DOHH2 (cell line): Measurements from ENCODE around the gene SEC63.

ENCODE experiments used
- H3F3A ChIP-seq: fragments of 200-600 bp; sonication (generic), shearing (Covaris generic); 2 replicates; pipeline ENCODE4 v1.6.0; 2016; ENCODE audit warnings: antibody characterized with exemption, mild to moderate bottlenecking; ENCODE audit not compliant: control insufficient read depth, insufficient read depth
- H3K27ac ChIP-seq: fragments of 200-600 bp; sonication (generic); 2 replicates; pipeline ENCODE4 v1.5.1; 2014; ENCODE audit warnings: low read depth, mild to moderate bottlenecking, low read length, moderate library complexity
- H3K27me3 ChIP-seq: fragments of 200-600 bp; sonication (generic); 2 replicates; pipeline ENCODE4 v1.6.1; 2014; ENCODE audit warnings: mild to moderate bottlenecking, low read length, mixed read lengths; ENCODE audit not compliant: control insufficient read depth
- H3K36me3 ChIP-seq: fragments of 200-600 bp; sonication (generic); 2 replicates; pipeline ENCODE4 v1.6.1; 2014; ENCODE audit warnings: mild to moderate bottlenecking, low read length, moderate library complexity, mixed read lengths; ENCODE audit not compliant: control insufficient read depth
- H3K4me1 ChIP-seq: fragments of 200-600 bp; sonication (generic); 2 replicates; pipeline ENCODE4 v1.6.1; 2014; ENCODE audit warnings: mild to moderate bottlenecking, low read length, mixed read lengths; ENCODE audit not compliant: control insufficient read depth
- H3K4me2 ChIP-seq: fragments of 200-600 bp; sonication (generic); 2 replicates; pipeline ENCODE4 v1.6.0; 2014; ENCODE audit warnings: mild to moderate bottlenecking, low read length, moderate library complexity
- H3K4me3 ChIP-seq: fragments of 200-600 bp; sonication (generic); 2 replicates; pipeline ENCODE4 v1.5.1; 2014; ENCODE audit warnings: mild to moderate bottlenecking, low read length, mixed read lengths
- H3K79me2 ChIP-seq: fragments of 200-600 bp; sonication (generic); 2 replicates; pipeline ENCODE4 v1.6.1; 2014; ENCODE audit warnings: mild to moderate bottlenecking, low read length, mixed read lengths; ENCODE audit not compliant: control insufficient read depth
- H3K9me2 ChIP-seq: fragments of 200-600 bp; sonication (generic); replicated peaks from 2 replicates; pipeline ENCODE4 v1.6.1; 2014; ENCODE audit warnings: mild to moderate bottlenecking, low read length, mixed read lengths; ENCODE audit not compliant: control insufficient read depth
- H3K9me3 ChIP-seq: fragments of 200-600 bp; sonication (generic); 2 replicates; pipeline ENCODE4 v1.6.1; 2014; ENCODE audit warnings: antibody characterized with exemption, low read length, mixed read lengths; ENCODE audit not compliant: control insufficient read depth, insufficient read depth
- H4K20me1 ChIP-seq: fragments of 200-600 bp; sonication (generic); 2 replicates; pipeline ENCODE4 v1.6.0; 2014; ENCODE audit warnings: low read depth, mild to moderate bottlenecking, antibody characterized with exemption, low read length, moderate library complexity; ENCODE audit not compliant: control insufficient read depth, insufficient read depth
- EZH2phosphoT487 ChIP-seq: fragments of 200-600 bp; sonication (generic); IDR thresholded peaks from 2 replicates; pipeline ENCODE4 v1.6.1; 2017; ENCODE audit warnings: borderline replicate concordance, mild to moderate bottlenecking, antibody characterized with exemption, low read length, moderate library complexity, mixed read lengths
- TF ChIP-seq, protein P1 (sequence below): fragments of 200-600 bp; sonication (generic); IDR thresholded peaks from one replicate; pipeline ENCODE4 v1.5.1; 2014; ENCODE audit warnings: antibody characterized with exemption, mild to moderate bottlenecking, low read depth, low read length; ENCODE audit not compliant: poor library complexity, severe bottlenecking

The SEC63 gene

DNA sequence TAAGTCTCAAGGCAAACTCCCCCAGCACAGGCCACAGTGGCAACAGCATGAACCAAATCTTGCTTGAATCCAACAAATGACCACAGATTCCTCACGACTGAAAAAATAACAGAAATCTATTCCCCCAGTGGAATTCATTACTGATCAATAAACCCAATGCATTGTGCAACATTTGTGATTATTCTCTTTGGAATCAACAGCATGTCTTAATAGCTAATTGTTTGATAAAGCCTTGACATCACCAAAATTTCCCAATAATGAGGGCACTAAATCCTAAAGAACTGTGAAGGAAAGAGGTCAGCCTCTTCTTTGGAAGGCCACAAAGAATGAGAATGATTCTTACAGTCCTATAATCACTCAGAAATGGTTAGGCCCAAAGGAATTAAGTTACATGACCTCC is 139.7 kb downstream of the SEC63 start:
- H3K4me2 ChIP-seq = no peak overlapping the region
- no peaks in the 10 kb centered on the region for H3F3A ChIP-seq
- H3K27me3 ChIP-seq = peaks cover 50% of the 10 kb centered on the region
- H3K4me3 ChIP-seq = no peak overlapping the region
- peaks cover 9% of the 10 kb centered on the region for H3K4me1 ChIP-seq
- H3K9me2 ChIP-seq = no peaks in the 10 kb centered on the region
- H3K27ac ChIP-seq = no peak overlapping the region
- TF ChIP-seq, protein P1, sequence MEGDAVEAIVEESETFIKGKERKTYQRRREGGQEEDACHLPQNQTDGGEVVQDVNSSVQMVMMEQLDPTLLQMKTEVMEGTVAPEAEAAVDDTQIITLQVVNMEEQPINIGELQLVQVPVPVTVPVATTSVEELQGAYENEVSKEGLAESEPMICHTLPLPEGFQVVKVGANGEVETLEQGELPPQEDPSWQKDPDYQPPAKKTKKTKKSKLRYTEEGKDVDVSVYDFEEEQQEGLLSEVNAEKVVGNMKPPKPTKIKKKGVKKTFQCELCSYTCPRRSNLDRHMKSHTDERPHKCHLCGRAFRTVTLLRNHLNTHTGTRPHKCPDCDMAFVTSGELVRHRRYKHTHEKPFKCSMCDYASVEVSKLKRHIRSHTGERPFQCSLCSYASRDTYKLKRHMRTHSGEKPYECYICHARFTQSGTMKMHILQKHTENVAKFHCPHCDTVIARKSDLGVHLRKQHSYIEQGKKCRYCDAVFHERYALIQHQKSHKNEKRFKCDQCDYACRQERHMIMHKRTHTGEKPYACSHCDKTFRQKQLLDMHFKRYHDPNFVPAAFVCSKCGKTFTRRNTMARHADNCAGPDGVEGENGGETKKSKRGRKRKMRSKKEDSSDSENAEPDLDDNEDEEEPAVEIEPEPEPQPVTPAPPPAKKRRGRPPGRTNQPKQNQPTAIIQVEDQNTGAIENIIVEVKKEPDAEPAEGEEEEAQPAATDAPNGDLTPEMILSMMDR = no peak
- TF ChIP-seq EZH2phosphoT487 = no peak
- no peaks in the 10 kb centered on the region for H3K79me2 ChIP-seq
- H3K9me3 ChIP-seq = no peaks in the 10 kb centered on the region
- no peaks in the 10 kb centered on the region for H3K36me3 ChIP-seq
- no peaks in the 10 kb centered on the region for H4K20me1 ChIP-seq

DNA sequence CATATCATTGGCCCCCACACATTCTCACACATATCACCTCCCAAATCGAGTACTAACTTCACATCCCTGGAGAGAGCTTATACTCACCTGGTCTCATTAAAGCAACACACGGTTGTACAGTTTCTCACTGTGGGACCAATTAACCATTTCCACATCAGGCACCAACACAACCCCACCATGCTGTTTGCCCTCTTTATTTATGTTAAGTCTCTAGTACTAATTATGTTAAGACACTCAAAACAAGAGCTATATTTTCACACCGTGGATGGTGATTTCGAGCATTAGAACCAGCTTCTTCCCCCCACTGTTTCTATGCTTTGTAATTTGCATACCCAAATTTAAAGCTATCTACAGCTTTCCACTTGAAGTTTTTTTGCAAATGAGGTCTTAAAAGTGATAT is 140.2 kb downstream of the SEC63 start:
- no peaks in the 10 kb centered on the region for H3K9me2 ChIP-seq
- H3K36me3 ChIP-seq = no peaks in the 10 kb centered on the region
- no peaks in the 10 kb centered on the region for H4K20me1 ChIP-seq
- no peak overlapping the region for H3K4me3 ChIP-seq
- TF ChIP-seq EZH2phosphoT487 = no peak
- TF ChIP-seq, protein P1 = no peak
- no peaks in the 10 kb centered on the region for H3K79me2 ChIP-seq
- H3K4me2 ChIP-seq = no peak overlapping the region
- no peaks in the 10 kb centered on the region for H3F3A ChIP-seq
- H3K27me3 ChIP-seq = peaks cover 45% of the 10 kb centered on the region
- H3K4me1 ChIP-seq = peaks cover 4% of the 10 kb centered on the region
- no peaks in the 10 kb centered on the region for H3K9me3 ChIP-seq
- no peak overlapping the region for H3K27ac ChIP-seq
